Measurements from ENCODE around the gene DNAAF3. TPM values are rescaled to one million over a fixed set of nuclear protein-coding genes. Genes with fewer than 3 reads are reported as not detected.

DNAAF3 gene
- total and polyA plus RNA-seq, 2 donors from 2014 or later: 5.1 to 11.4 TPM

DNA sequence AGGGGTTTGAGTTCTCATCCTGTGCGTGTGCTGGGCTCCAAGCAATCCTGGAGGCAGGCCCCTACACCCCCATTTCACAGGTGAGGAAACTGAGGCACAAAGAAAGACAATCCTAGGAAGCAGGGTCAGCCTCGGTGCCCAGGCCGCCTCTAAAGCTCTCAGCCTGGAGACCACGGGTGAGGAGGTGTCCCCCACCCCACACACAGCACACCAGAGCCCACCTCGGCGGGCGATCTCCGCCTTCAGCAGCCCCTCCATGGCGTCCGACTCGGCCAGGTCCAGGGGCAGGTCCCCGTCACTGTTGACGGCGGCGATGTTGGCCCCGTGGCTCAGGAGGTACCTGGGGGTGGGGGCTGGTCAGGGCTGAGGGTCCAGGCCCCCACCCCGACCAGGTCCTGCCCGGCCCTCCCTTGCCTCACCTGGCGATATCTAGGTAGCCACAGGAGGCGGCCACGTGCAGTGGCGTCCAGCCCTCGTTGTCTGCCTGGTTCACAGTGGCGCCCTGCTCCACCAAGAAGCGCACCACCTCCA lies 54.1 kb downstream of the DNAAF3 start:
- intact Hi-C loops (cut with DNase I): no loop called here
- peaks cover 0 to 6% (median 4%) of the 10 kb centered on the region in 3 donors for H3K36me3 ChIP-seq (ENCODE audit: control insufficient read depth in 2 of 3, insufficient read depth in 3 of 3, low read length in 3 of 3)
- H3K27me3 ChIP-seq (ENCODE audit: control insufficient read depth, insufficient read depth, low read length): no peaks in the 10 kb centered on the region
- H3K4me3 ChIP-seq (ENCODE audit: low read length in 3 of 3): no peak overlapping the region
- DNase-seq: peak in 1 of 5 donors; percentile 62
- no peak for FAIRE-seq
- no peak for TF ChIP-seq CTCF (IDR thresholded peaks at IDR 0.05; ENCODE audit: borderline replicate concordance, extremely low read depth, insufficient read depth)
- H3K9me3 ChIP-seq (ENCODE audit: control insufficient read depth in 2 of 3, insufficient read depth in 1 of 3, low read length in 3 of 3): no peaks in the 10 kb centered on the region
- H3K4me1 ChIP-seq (ENCODE audit: control insufficient read depth in 2 of 3, insufficient read depth in 2 of 3, low read depth in 1 of 3, low read length in 3 of 3): peaks cover 0 to 21% (median 0%) of the 10 kb centered on the region in 3 donors
- H3K27ac ChIP-seq (ENCODE audit: low read depth in 2 of 2, low read length in 2 of 2): peak overlapping the region; percentile 63 to 83
- no peak overlapping the region for H3K9ac ChIP-seq (ENCODE audit: low read length in 3 of 3)

- Histone ChIP-seq H3K27me3 (ENCODE audit: control insufficient read depth, insufficient read depth, low read length) (no peaks in the 10 kb centered on the region), H3K4me3 (ENCODE audit: low read length in 3 of 3) (no peak overlapping the region), H3K9ac (ENCODE audit: low read length in 3 of 3) (peak overlapping the region in 1 of 3 donors; percentile 7), H3K27ac (ENCODE audit: low read depth in 2 of 2, low read length in 2 of 2) (no peak overlapping the region), H3K9me3 (ENCODE audit: control insufficient read depth in 2 of 3, insufficient read depth in 1 of 3, low read length in 3 of 3) (no peaks in the 10 kb centered on the region), H3K4me1 (ENCODE audit: control insufficient read depth in 2 of 3, insufficient read depth in 2 of 3, low read depth in 1 of 3, low read length in 3 of 3) (peaks cover 0 to 17% (median 0%) of the 10 kb centered on the region in 3 donors), H3K36me3 (ENCODE audit: control insufficient read depth in 2 of 3, insufficient read depth in 3 of 3, low read length in 3 of 3) (peaks cover 0 to 6% (median 4%) of the 10 kb centered on the region in 3 donors)
- no peak for FAIRE-seq
- DNase-seq: peak in 1 of 5 donors; percentile 64
- no peak for TF ChIP-seq CTCF (IDR thresholded peaks at IDR 0.05; ENCODE audit: borderline replicate concordance, extremely low read depth, insufficient read depth)
- intact Hi-C loops (cut with DNase I): no loop called here
These were observed 55.1 kb downstream of the DNAAF3 start for GRCh38 chr19:55111238-55111831.

GRCh38 chr19:55109527-55110291 lies 56.7 kb downstream of the DNAAF3 start:
- H3K4me3 ChIP-seq (ENCODE audit: low read length in 3 of 3): no peak overlapping the region
- DNase-seq: peak in 1 of 5 donors; percentile 32
- H3K9ac ChIP-seq (ENCODE audit: low read length in 3 of 3): no peak overlapping the region
- H3K4me1 ChIP-seq (ENCODE audit: control insufficient read depth in 2 of 3, insufficient read depth in 2 of 3, low read depth in 1 of 3, low read length in 3 of 3): peaks cover 0 to 8% (median 0%) of the 10 kb centered on the region in 3 donors
- H3K9me3 ChIP-seq (ENCODE audit: control insufficient read depth in 2 of 3, insufficient read depth in 1 of 3, low read length in 3 of 3): no peaks in the 10 kb centered on the region
- H3K36me3 ChIP-seq (ENCODE audit: control insufficient read depth in 2 of 3, insufficient read depth in 3 of 3, low read length in 3 of 3): peaks cover 0 to 6% (median 4%) of the 10 kb centered on the region in 3 donors
- intact Hi-C loops (cut with DNase I): no loop called here
- TF ChIP-seq CTCF (IDR thresholded peaks at IDR 0.05; ENCODE audit: borderline replicate concordance, extremely low read depth, insufficient read depth): no peak
- H3K27me3 ChIP-seq (ENCODE audit: control insufficient read depth, insufficient read depth, low read length): no peaks in the 10 kb centered on the region
- no peak overlapping the region for H3K27ac ChIP-seq (ENCODE audit: low read depth in 2 of 2, low read length in 2 of 2)
- no peak for FAIRE-seq

Small RNAs within 50 kb of the gene (microRNA-seq; reads per million reads assigned to microRNA genes)
- gene MIR7975: not detected

Other genes with a start within 250 kb of the DNAAF3 start
- 0.16 TPM for gene NLRP7, start 219.1 kb downstream of the DNAAF3 start, total RNA-seq
- gene NLRP7, start 219.1 kb downstream of the DNAAF3 start, polyA plus RNA-seq (ENCODE audit: insufficient read depth, low read depth, low replicate concordance): not detected
- 34.4 TPM for gene NLRP2, start 200.2 kb downstream of the DNAAF3 start, total RNA-seq
- 2.2 TPM for gene NLRP2, start 200.2 kb downstream of the DNAAF3 start, polyA plus RNA-seq (ENCODE audit: insufficient read depth, low read depth, low replicate concordance)
- 0.35 TPM for gene GP6, start 128.3 kb downstream of the DNAAF3 start, total RNA-seq
- gene GP6, start 128.3 kb downstream of the DNAAF3 start, polyA plus RNA-seq (ENCODE audit: insufficient read depth, low read depth, low replicate concordance): 0.73 TPM
- 38.7 TPM for gene RDH13, start 103.5 kb downstream of the DNAAF3 start, total RNA-seq
- 24.9 TPM for gene RDH13, start 103.5 kb downstream of the DNAAF3 start, polyA plus RNA-seq (ENCODE audit: insufficient read depth, low read depth, low replicate concordance)
- gene EPS8L1, start 90.7 kb downstream of the DNAAF3 start, total RNA-seq: 95.0 TPM
- 45.4 TPM for gene EPS8L1, start 90.7 kb downstream of the DNAAF3 start, polyA plus RNA-seq (ENCODE audit: insufficient read depth, low read depth, low replicate concordance)
- 146 TPM for gene PPP1R12C, start 49.0 kb downstream of the DNAAF3 start, total RNA-seq
- 89.0 TPM for gene PPP1R12C, start 49.0 kb downstream of the DNAAF3 start, polyA plus RNA-seq (ENCODE audit: insufficient read depth, low read depth, low replicate concordance)
- not detected for gene TNNT1, start 17.4 kb downstream of the DNAAF3 start, total RNA-seq
- gene TNNT1, start 17.4 kb downstream of the DNAAF3 start, polyA plus RNA-seq (ENCODE audit: insufficient read depth, low read depth, low replicate concordance): not detected
- 0.41 TPM for gene TNNI3, start 8.9 kb downstream of the DNAAF3 start, total RNA-seq
- 1.7 TPM for gene TNNI3, start 8.9 kb downstream of the DNAAF3 start, polyA plus RNA-seq (ENCODE audit: insufficient read depth, low read depth, low replicate concordance)
- not detected for gene SYT5, start 13.7 kb upstream of the DNAAF3 start, total RNA-seq
- gene SYT5, start 13.7 kb upstream of the DNAAF3 start, polyA plus RNA-seq (ENCODE audit: insufficient read depth, low read depth, low replicate concordance): not detected
- gene PTPRH, start 42.9 kb upstream of the DNAAF3 start, total RNA-seq: 2.8 TPM
- gene PTPRH, start 42.9 kb upstream of the DNAAF3 start, polyA plus RNA-seq (ENCODE audit: insufficient read depth, low read depth, low replicate concordance): not detected
- gene TMEM86B, start 62.1 kb upstream of the DNAAF3 start, total RNA-seq: 3.3 TPM
- 4.6 TPM for gene TMEM86B, start 62.1 kb upstream of the DNAAF3 start, polyA plus RNA-seq (ENCODE audit: insufficient read depth, low read depth, low replicate concordance)
- 61.6 TPM for gene PPP6R1, start 92.4 kb upstream of the DNAAF3 start, total RNA-seq
- gene PPP6R1, start 92.4 kb upstream of the DNAAF3 start, polyA plus RNA-seq (ENCODE audit: insufficient read depth, low read depth, low replicate concordance): 30.6 TPM
- 37.6 TPM for gene HSPBP1, start 113.5 kb upstream of the DNAAF3 start, total RNA-seq
- 55.9 TPM for gene HSPBP1, start 113.5 kb upstream of the DNAAF3 start, polyA plus RNA-seq (ENCODE audit: insufficient read depth, low read depth, low replicate concordance)
- gene BRSK1, start 117.4 kb upstream of the DNAAF3 start, total RNA-seq: 6.5 TPM
- gene BRSK1, start 117.4 kb upstream of the DNAAF3 start, polyA plus RNA-seq (ENCODE audit: insufficient read depth, low read depth, low replicate concordance): 1.4 TPM
- gene TMEM150B, start 158.7 kb upstream of the DNAAF3 start, total RNA-seq: 3.6 TPM
- 5.4 TPM for gene TMEM150B, start 158.7 kb upstream of the DNAAF3 start, polyA plus RNA-seq (ENCODE audit: insufficient read depth, low read depth, low replicate concordance)
- gene KMT5C, start 173.3 kb upstream of the DNAAF3 start, total RNA-seq: 13.0 TPM
- gene KMT5C, start 173.3 kb upstream of the DNAAF3 start, polyA plus RNA-seq (ENCODE audit: insufficient read depth, low read depth, low replicate concordance): 4.1 TPM
- gene COX6B2, start 188.1 kb upstream of the DNAAF3 start, total RNA-seq: 3.8 TPM
- 0.62 TPM for gene COX6B2, start 188.1 kb upstream of the DNAAF3 start, polyA plus RNA-seq (ENCODE audit: insufficient read depth, low read depth, low replicate concordance)
- gene GARIN5B, start 196.6 kb upstream of the DNAAF3 start, total RNA-seq: not detected
- not detected for gene GARIN5B, start 196.6 kb upstream of the DNAAF3 start, polyA plus RNA-seq (ENCODE audit: insufficient read depth, low read depth, low replicate concordance)
- gene IL11, start 203.8 kb upstream of the DNAAF3 start, total RNA-seq: 0.47 TPM
- 0.37 TPM for gene IL11, start 203.8 kb upstream of the DNAAF3 start, polyA plus RNA-seq (ENCODE audit: insufficient read depth, low read depth, low replicate concordance)
- not detected for gene TMEM190, start 210.2 kb upstream of the DNAAF3 start, total RNA-seq
- gene TMEM190, start 210.2 kb upstream of the DNAAF3 start, polyA plus RNA-seq (ENCODE audit: insufficient read depth, low read depth, low replicate concordance): not detected
- 24.3 TPM for gene TMEM238, start 217.7 kb upstream of the DNAAF3 start, total RNA-seq
- gene TMEM238, start 217.7 kb upstream of the DNAAF3 start, polyA plus RNA-seq (ENCODE audit: insufficient read depth, low read depth, low replicate concordance): 8.1 TPM
- gene RPL28, start 219.3 kb upstream of the DNAAF3 start, total RNA-seq: 1,259 TPM
- 1,453 TPM for gene RPL28, start 219.3 kb upstream of the DNAAF3 start, polyA plus RNA-seq (ENCODE audit: insufficient read depth, low read depth, low replicate concordance)
- 16.8 TPM for gene UBE2S, start 241.2 kb upstream of the DNAAF3 start, total RNA-seq
- gene UBE2S, start 241.2 kb upstream of the DNAAF3 start, polyA plus RNA-seq (ENCODE audit: insufficient read depth, low read depth, low replicate concordance): 20.8 TPM